ENCODE data around the gene CLEC1A. TPM values are rescaled to one million over a fixed set of nuclear protein-coding genes. Genes with fewer than 3 reads are reported as not detected.

The CLEC1A gene
- total and polyA plus RNA-seq, 2 donors (not counting 3 experiments of a cell fraction or from before 2014, with no cell fraction given) = 22.0 to 24.2 TPM

DNA sequence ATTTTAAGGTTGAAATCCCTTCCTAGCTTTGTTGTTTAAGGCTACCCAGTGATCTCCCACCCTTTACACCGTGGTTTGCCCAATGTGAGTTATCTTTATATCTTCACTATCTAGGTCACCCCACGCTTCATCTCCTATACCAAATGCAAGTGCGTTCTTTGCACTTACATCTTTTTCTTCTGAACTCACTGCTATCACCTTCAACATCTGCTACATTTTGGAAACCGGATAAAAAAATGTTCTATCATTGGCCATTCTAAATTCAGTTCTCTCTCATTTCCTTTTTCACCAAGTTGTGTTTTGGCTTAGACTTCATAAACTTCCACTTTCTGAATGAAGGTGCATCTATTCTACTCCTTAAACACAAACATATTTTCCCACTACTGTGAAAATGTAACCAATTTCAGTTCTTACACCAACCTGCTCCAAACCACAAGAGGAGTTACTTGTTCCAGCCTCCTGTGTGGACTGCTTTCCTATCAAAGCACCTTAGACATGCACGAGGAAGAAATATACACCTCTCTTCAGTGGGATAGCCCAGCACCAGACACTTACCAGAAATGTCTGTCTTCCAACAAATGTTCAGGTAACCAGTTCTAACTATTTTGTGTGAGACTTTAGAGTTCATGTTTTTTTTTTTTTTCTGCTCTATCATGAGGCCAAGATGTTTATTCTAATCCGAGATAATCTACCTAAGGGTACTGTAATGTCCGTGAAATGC is 46.4 kb downstream of the CLEC1A start:
- Histone ChIP-seq H3K36me3 (ENCODE audit: control insufficient read depth in 2 of 2, extremely low read depth in 1 of 2, insufficient read depth in 2 of 2, low read length in 2 of 2) (no peaks in the 10 kb centered on the region), H2AFZ (ENCODE audit: low read depth, low read length) (no peak overlapping the region), H4K20me1 (replicated peaks; ENCODE audit: control insufficient read depth, extremely low read depth, insufficient read depth, low read length) (no peaks in the 10 kb centered on the region), H3K9me3 (replicated peaks; ENCODE audit: control insufficient read depth, insufficient read depth, low read length) (no peaks in the 10 kb centered on the region), H3K4me2 (ENCODE audit: insufficient read depth, low read length) (no peak overlapping the region), H3K27me3 (ENCODE audit: control insufficient read depth in 2 of 2, insufficient read depth in 2 of 2, low read length in 2 of 2) (no peaks in the 10 kb centered on the region), H3K9ac (replicated peaks; ENCODE audit: extremely low read depth, insufficient read depth, low read length) (no peak overlapping the region), H3K27ac (ENCODE audit: insufficient read depth, low read depth, low read length) (no peak overlapping the region), H3K79me2 (ENCODE audit: control insufficient read depth, insufficient read depth, low read length) (no peaks in the 10 kb centered on the region), H3K4me3 (replicated peaks in 1 of 3; ENCODE audit: insufficient read depth in 1 of 3, low read depth in 1 of 3, low read length in 3 of 3) (no peak overlapping the region), H3K9me1 (replicated peaks; ENCODE audit: control insufficient read depth, extremely low read depth, insufficient read depth, low read length) (no peaks in the 10 kb centered on the region), H3K4me1 (ENCODE audit: control insufficient read depth, extremely low read depth, insufficient read depth, low read length) (no peaks in the 10 kb centered on the region)
- no TSS peak for BruUV-seq (replicated peaks)
- intact Hi-C loops (cut with micrococcal nuclease) = no loop called here
- POLR2A ChIA-PET = no interaction called here
- TF ChIP-seq MYC (IDR thresholded peaks at IDR 0.05; ENCODE audit: low read depth, low read length) (no peak), MAX (IDR thresholded peaks at IDR 0.05; ENCODE audit: insufficient read depth, insufficient read length) (no peak), GATA2 (IDR thresholded peaks at IDR 0.05; ENCODE audit: insufficient read depth, insufficient read length, low read depth, low read length) (no peak), FOS (IDR thresholded peaks at IDR 0.05; ENCODE audit: borderline replicate concordance, insufficient read depth, low read length) (no peak), JUN (IDR thresholded peaks at IDR 0.05; ENCODE audit: borderline replicate concordance, insufficient read depth, insufficient read length, low read depth) (no peak), POLR2A (IDR thresholded peaks at IDR 0.05; ENCODE audit: low read depth, low read length) (no peak), EZH2 (IDR thresholded peaks at IDR 0.05; ENCODE audit: borderline replicate concordance, low read depth, low read length, severe bottlenecking) (no peak), POLR2AphosphoS5 (IDR thresholded peaks at IDR 0.05; ENCODE audit: insufficient read depth, low read depth, low read length) (no peak)
- TF ChIP-seq, protein P1, sequence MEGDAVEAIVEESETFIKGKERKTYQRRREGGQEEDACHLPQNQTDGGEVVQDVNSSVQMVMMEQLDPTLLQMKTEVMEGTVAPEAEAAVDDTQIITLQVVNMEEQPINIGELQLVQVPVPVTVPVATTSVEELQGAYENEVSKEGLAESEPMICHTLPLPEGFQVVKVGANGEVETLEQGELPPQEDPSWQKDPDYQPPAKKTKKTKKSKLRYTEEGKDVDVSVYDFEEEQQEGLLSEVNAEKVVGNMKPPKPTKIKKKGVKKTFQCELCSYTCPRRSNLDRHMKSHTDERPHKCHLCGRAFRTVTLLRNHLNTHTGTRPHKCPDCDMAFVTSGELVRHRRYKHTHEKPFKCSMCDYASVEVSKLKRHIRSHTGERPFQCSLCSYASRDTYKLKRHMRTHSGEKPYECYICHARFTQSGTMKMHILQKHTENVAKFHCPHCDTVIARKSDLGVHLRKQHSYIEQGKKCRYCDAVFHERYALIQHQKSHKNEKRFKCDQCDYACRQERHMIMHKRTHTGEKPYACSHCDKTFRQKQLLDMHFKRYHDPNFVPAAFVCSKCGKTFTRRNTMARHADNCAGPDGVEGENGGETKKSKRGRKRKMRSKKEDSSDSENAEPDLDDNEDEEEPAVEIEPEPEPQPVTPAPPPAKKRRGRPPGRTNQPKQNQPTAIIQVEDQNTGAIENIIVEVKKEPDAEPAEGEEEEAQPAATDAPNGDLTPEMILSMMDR (IDR thresholded peaks at IDR 0.05; ENCODE audit: extremely low read depth in 1 of 2, insufficient read depth in 1 of 2, low read depth in 1 of 2, low read length in 2 of 2) = no peak
- CTCF ChIA-PET = interaction anchor here (0.9 to 1.3 kb wide), 5 partner anchors 9 to 88 kb away, joined by 3 to 4 read pairs (median 3); no protein-coding TSS in a partner anchor
- no peak for FAIRE-seq
- no peak for DNase-seq (ENCODE audit: low read depth, low spot score)
- dilution Hi-C loops (cut with MboI; ENCODE audit: extremely low pct_ligation_motif_present, low sequenced_read_pairs) = no loop called here

Data from endothelial cell of umbilical vein (primary cell).